Prostate gland (tissue), 2 donors: ENCODE results near the gene TAF7. TPM values are rescaled to one million over a fixed set of nuclear protein-coding genes. Genes with fewer than 3 reads are reported as not detected.

ENCODE experiments used
- DNase-seq: peaks from one replicate; pipeline ENCODE4 v3.0.0-alpha.2; 2019; ENCODE audit warnings: low spot score
- H3K27ac ChIP-seq, 2 donors: fragments of 200-600 bp; sonication (generic); 2 replicates each; pipeline ENCODE4 v1.5.1; 2017 to 2019
- H3K27me3 ChIP-seq: fragments of 200-600 bp; sonication (generic); replicated peaks from 2 replicates; pipeline ENCODE4 v1.5.1; 2019; ENCODE audit not compliant: insufficient read depth
- H3K36me3 ChIP-seq, 2 donors: fragments of 200-600 bp; sonication (generic); 1 replicate in 1 of 2; 2 replicates in 1 of 2; pipeline versions ENCODE4 v1.5.1 to v1.8.1; 2017 to 2019
- H3K4me1 ChIP-seq: fragments of 200-600 bp; sonication (generic); replicated peaks from 2 replicates; pipeline ENCODE4 v1.5.1; 2019
- H3K4me3 ChIP-seq, 2 donors: fragments of 200-600 bp; sonication (generic); 2 replicates each; pipeline ENCODE4 v1.5.1; 2017 to 2019
- H3K9me3 ChIP-seq: fragments of 200-600 bp; sonication (generic); 2 replicates; pipeline ENCODE4 v1.5.1; 2017
- POLR2A ChIP-seq: fragments of 450-650 bp; IDR thresholded peaks from one replicate; pipeline ENCODE4 v1.6.1; 2016; ENCODE audit warnings: antibody characterized with exemption, mild to moderate bottlenecking
- POLR2AphosphoS5 ChIP-seq: sonication (generic); formaldehyde crosslinking; IDR thresholded peaks from one replicate; pipeline ENCODE4 v1.6.1; 2017; ENCODE audit warnings: antibody characterized with exemption
- WGBS: methylation state at CpG from one replicate; pipeline ENCODE4 v1.1.5; 2018; 5-methylcytosine and 5-hydroxymethylcytosine counted together
- intact Hi-C: fragments of 100-400 bp; cut with DNase I; formaldehyde crosslinking; loops from one replicate; pipeline ENCODE4 v1.14.2; 2022
- total RNA-seq, 2 donors: library from RNA; depleted of rRNA; stranded (reverse); fragments of >200 nt; gene quantifications; one replicate each; pipeline ENCODE4 v1.1.0, GENCODE V29; 2016
- TF ChIP-seq, protein P1 (sequence below), 4 experiments: fragments of 200-600 bp in 2 of 4; fragments of 450-650 bp in 2 of 4; sonication (generic) in 2 of 4; IDR thresholded peaks; 1 replicate in 3 of 4; 2 replicates in 1 of 4; pipeline ENCODE4 v1.5.1; 2016 to 2019; ENCODE audit warnings: antibody characterized with exemption in 4 of 4, mild to moderate bottlenecking in 2 of 4, moderate library complexity in 2 of 4

Gene TAF7
- total RNA-seq, 2 donors from 2014 or later, result 59.3 to 85.9 TPM

DNA sequence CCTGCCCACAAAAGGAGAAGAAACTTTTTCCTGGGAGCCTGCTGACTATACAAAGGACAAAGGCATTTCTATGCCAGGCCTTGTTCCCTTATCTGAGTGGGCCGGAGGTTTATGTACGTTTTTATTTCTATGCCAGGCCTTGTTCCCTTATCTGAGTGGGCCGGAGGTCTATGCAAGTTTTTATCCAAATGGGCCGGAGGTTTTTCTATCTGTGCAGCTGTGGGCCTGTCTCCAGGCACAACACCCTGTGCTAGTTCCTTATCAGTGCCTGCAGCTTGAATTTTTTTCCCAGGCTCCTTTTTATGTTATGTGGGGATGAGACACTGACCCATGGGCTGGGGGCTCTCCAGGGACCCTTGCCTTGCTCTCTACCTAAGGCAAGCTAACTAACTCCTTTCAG lies 22.2 kb downstream of the TAF7 start:
- Histone ChIP-seq H3K9me3 (no peaks in the 10 kb centered on the region), H3K27ac (no peak overlapping the region), H3K27me3 (no peaks in the 10 kb centered on the region), H3K36me3 (no peaks in the 10 kb centered on the region), H3K4me1 (no peaks in the 10 kb centered on the region), H3K4me3 (no peak overlapping the region)
- no peak for DNase-seq
- WGBS, result 90% methylated on average over 4 of the region's 4 CpGs
- intact Hi-C loops, result no loop called here
- TF ChIP-seq POLR2A (no peak), POLR2AphosphoS5 (no peak)
- TF ChIP-seq, protein P1, sequence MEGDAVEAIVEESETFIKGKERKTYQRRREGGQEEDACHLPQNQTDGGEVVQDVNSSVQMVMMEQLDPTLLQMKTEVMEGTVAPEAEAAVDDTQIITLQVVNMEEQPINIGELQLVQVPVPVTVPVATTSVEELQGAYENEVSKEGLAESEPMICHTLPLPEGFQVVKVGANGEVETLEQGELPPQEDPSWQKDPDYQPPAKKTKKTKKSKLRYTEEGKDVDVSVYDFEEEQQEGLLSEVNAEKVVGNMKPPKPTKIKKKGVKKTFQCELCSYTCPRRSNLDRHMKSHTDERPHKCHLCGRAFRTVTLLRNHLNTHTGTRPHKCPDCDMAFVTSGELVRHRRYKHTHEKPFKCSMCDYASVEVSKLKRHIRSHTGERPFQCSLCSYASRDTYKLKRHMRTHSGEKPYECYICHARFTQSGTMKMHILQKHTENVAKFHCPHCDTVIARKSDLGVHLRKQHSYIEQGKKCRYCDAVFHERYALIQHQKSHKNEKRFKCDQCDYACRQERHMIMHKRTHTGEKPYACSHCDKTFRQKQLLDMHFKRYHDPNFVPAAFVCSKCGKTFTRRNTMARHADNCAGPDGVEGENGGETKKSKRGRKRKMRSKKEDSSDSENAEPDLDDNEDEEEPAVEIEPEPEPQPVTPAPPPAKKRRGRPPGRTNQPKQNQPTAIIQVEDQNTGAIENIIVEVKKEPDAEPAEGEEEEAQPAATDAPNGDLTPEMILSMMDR (IDR thresholded peaks at IDR 0.05), result no peak

- H3K27me3 ChIP-seq, result no peaks in the 10 kb centered on the region
- no peak for DNase-seq
- no peak overlapping the region for H3K4me3 ChIP-seq
- intact Hi-C loops, result no loop called here
- TF ChIP-seq POLR2A (no peak), POLR2AphosphoS5 (no peak)
- TF ChIP-seq, protein P1 (IDR thresholded peaks at IDR 0.05), result no peak
- no peaks in the 10 kb centered on the region for H3K36me3 ChIP-seq
- no peak overlapping the region for H3K27ac ChIP-seq
- no peaks in the 10 kb centered on the region for H3K9me3 ChIP-seq
- H3K4me1 ChIP-seq, result no peaks in the 10 kb centered on the region
- 73% methylated on average over 3 of the region's 3 CpGs for WGBS
Observed at GRCh38 chr5:141272906-141273305, 47.7 kb downstream of the TAF7 start.

DNA sequence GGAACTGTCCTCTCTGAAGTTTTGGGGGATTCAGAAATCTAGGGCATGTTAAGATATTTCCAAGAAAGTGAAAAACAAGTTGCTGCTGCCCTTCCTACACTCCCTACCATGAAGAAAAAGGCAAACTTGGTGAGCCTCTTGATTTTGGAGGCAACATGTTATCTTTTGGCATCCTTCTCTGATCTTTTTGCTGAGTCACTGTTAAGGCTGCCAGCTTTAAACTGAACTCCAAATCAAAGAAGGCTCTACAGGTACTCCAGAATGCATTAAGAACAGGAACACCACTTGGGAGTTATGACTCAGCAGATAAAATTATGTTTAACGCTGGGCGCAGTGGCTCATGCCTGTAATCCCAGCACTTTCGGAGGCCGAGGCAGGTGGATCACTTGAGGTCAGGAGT lies 51.4 kb downstream of the TAF7 start:
- Histone ChIP-seq H3K27me3 (no peaks in the 10 kb centered on the region), H3K4me1 (no peaks in the 10 kb centered on the region), H3K27ac (no peak overlapping the region), H3K9me3 (peaks cover 4% of the 10 kb centered on the region), H3K36me3 (no peaks in the 10 kb centered on the region), H3K4me3 (no peak overlapping the region)
- TF ChIP-seq POLR2AphosphoS5, result no peak
- intact Hi-C loops, result no loop called here
- no peak for DNase-seq
- 96% methylated on average over 4 of the region's 4 CpGs for WGBS

Other genes with a start within 250 kb of the TAF7 start
- gene PCDHB2, start 226.2 kb downstream of the TAF7 start, total RNA-seq, result 10 to 100 TPM; 12.6 to 23.0 TPM
- 1 to 10 TPM; 2.5 to 6.5 TPM for gene PCDHB3, start 220.3 kb downstream of the TAF7 start, total RNA-seq
- gene PCDHB4, start 199.0 kb downstream of the TAF7 start, total RNA-seq, result 1 to 10 TPM; 1.4 to 1.7 TPM
- gene PCDHB5, start 185.6 kb downstream of the TAF7 start, total RNA-seq, result 10 to 100 TPM in 1 of 2 donors, 1 to 10 TPM in 1; 5.3 to 11.3 TPM
- 1 to 10 TPM in 1 of 2 donors, under 1 TPM in 1; 0.87 to 2.6 TPM for gene PCDHB6, start 170.7 kb downstream of the TAF7 start, total RNA-seq
- 1 to 10 TPM; 1.2 to 1.9 TPM for gene PCDHB7, start 148.1 kb downstream of the TAF7 start, total RNA-seq
- gene PCDHB8, start 143.0 kb downstream of the TAF7 start, total RNA-seq, result 1 to 10 TPM in 1 of 2 donors, under 1 TPM in 1; 0.23 to 2.6 TPM
- gene PCDHB16, start 138.4 kb downstream of the TAF7 start, total RNA-seq, result 1 to 10 TPM in 1 of 2 donors, under 1 TPM in 1; 0.18 to 4.4 TPM
- 1 to 10 TPM; 1.0 to 4.2 TPM for gene PCDHB9, start 133.6 kb downstream of the TAF7 start, total RNA-seq
- gene PCDHB10, start 128.4 kb downstream of the TAF7 start, total RNA-seq, result 1 to 10 TPM in 1 of 2 donors, under 1 TPM in 1; 0.96 to 3.5 TPM
- gene PCDHB11, start 121.2 kb downstream of the TAF7 start, total RNA-seq, result 1 to 10 TPM in 1 of 2 donors, under 1 TPM in 1; 0.41 to 2.6 TPM
- 1 to 10 TPM in 1 of 2 donors, under 1 TPM in 1; 0.32 to 4.3 TPM for gene PCDHB12, start 112.1 kb downstream of the TAF7 start, total RNA-seq
- gene PCDHB13, start 106.9 kb downstream of the TAF7 start, total RNA-seq, result 1 to 10 TPM; 4.0 to 6.5 TPM
- 1 to 10 TPM; 4.6 to 6.7 TPM for gene PCDHB14, start 97.4 kb downstream of the TAF7 start, total RNA-seq
- 10 to 100 TPM in 1 of 2 donors, under 1 TPM in 1; 0.82 to 12.4 TPM for gene PCDHB15, start 75.4 kb downstream of the TAF7 start, total RNA-seq
- gene SLC25A2, start 16.7 kb downstream of the TAF7 start, total RNA-seq, result 1 to 10 TPM in 1 of 2 donors, under 1 TPM in 1; 0.23 to 4.4 TPM
- 1 to 10 TPM in 1 of 2 donors, under 1 TPM in 1; 0.64 to 4.8 TPM for gene PCDHGA1, start 9.7 kb upstream of the TAF7 start, total RNA-seq
- gene PCDHGA2, start 18.0 kb upstream of the TAF7 start, total RNA-seq, result 10 to 100 TPM in 1 of 2 donors, 1 to 10 TPM in 1; 2.4 to 19.7 TPM
- 10 to 100 TPM in 1 of 2 donors, 1 to 10 TPM in 1; 1.3 to 18.2 TPM for gene PCDHGA3, start 23.0 kb upstream of the TAF7 start, total RNA-seq
- 1 to 10 TPM; 3.9 to 6.5 TPM for gene PCDHGB1, start 29.3 kb upstream of the TAF7 start, total RNA-seq
- gene PCDHGA4, start 34.2 kb upstream of the TAF7 start, total RNA-seq, result 10 to 100 TPM in 1 of 2 donors, 1 to 10 TPM in 1; 2.5 to 10.5 TPM
- 10 to 100 TPM in 1 of 2 donors, 1 to 10 TPM in 1; 5.3 to 10.5 TPM for gene PCDHGB2, start 39.2 kb upstream of the TAF7 start, total RNA-seq
- 1 to 10 TPM; 4.1 to 4.8 TPM for gene PCDHGA5, start 43.4 kb upstream of the TAF7 start, total RNA-seq
- gene PCDHGB3, start 49.5 kb upstream of the TAF7 start, total RNA-seq, result 1 to 10 TPM; 3.1 to 7.7 TPM
- gene PCDHGA6, start 53.1 kb upstream of the TAF7 start, total RNA-seq, result 1 to 10 TPM; 2.0 to 8.4 TPM
- 1 to 10 TPM; 4.1 to 8.2 TPM for gene PCDHGA7, start 62.0 kb upstream of the TAF7 start, total RNA-seq
- 1 to 10 TPM; 6.7 to 9.9 TPM for gene PCDHGB4, start 66.9 kb upstream of the TAF7 start, total RNA-seq
- 1 to 10 TPM; 1.1 to 4.2 TPM for gene PCDHGA8, start 71.8 kb upstream of the TAF7 start, total RNA-seq
- gene PCDHGB5, start 77.2 kb upstream of the TAF7 start, total RNA-seq, result 10 to 100 TPM in 1 of 2 donors, 1 to 10 TPM in 1; 7.9 to 24.5 TPM
- gene PCDHGA9, start 82.0 kb upstream of the TAF7 start, total RNA-seq, result 1 to 10 TPM; 3.9 to 7.7 TPM
- 10 to 100 TPM in 1 of 2 donors, 1 to 10 TPM in 1; 5.2 to 11.0 TPM for gene PCDHGB6, start 87.2 kb upstream of the TAF7 start, total RNA-seq
- gene PCDHGA10, start 92.2 kb upstream of the TAF7 start, total RNA-seq, result 10 to 100 TPM in 1 of 2 donors, 1 to 10 TPM in 1; 6.7 to 11.1 TPM
- 10 to 100 TPM in 1 of 2 donors, 1 to 10 TPM in 1; 7.0 to 14.6 TPM for gene PCDHGB7, start 96.9 kb upstream of the TAF7 start, total RNA-seq
- gene PCDHGA11, start 100.3 kb upstream of the TAF7 start, total RNA-seq, result 1 to 10 TPM; 2.9 to 3.4 TPM
- 1 to 10 TPM; 3.8 to 6.8 TPM for gene PCDHGA12, start 109.7 kb upstream of the TAF7 start, total RNA-seq
- 10 to 100 TPM; 27.6 to 55.3 TPM for gene PCDHGC3, start 155.2 kb upstream of the TAF7 start, total RNA-seq
- gene PCDHGC4, start 164.2 kb upstream of the TAF7 start, total RNA-seq, result 1 to 10 TPM; 3.8 to 4.1 TPM
- 1 to 10 TPM in 1 of 2 donors, under 1 TPM in 1; 0.96 to 2.7 TPM for gene PCDHGC5, start 168.3 kb upstream of the TAF7 start, total RNA-seq